Body of pancreas (tissue), 4 donors: Measurements from ENCODE around the gene DUXA. TPM values are rescaled to one million over a fixed set of nuclear protein-coding genes. Genes with fewer than 3 reads are reported as not detected.

Source experiments
- ATAC-seq: fragments of 150-250 bp; one replicate; pipeline ENCODE4 v1.9.1; 2016
- DNase-seq, 4 donors: peaks; one replicate each; pipeline ENCODE4 v3.0.0-alpha.2; 2019
- H3K27ac ChIP-seq, 4 donors: fragments of 200-600 bp; sonication (generic); 1 replicate in 3 of 4; 2 replicates in 1 of 4; pipeline versions ENCODE4 v1.5.1 to v1.6.1; 2016 to 2019; ENCODE audit warnings: mild to moderate bottlenecking in 1 of 4, mixed read lengths in 1 of 4, moderate library complexity in 1 of 4
- H3K27me3 ChIP-seq, 2 donors: fragments of 200-600 bp; sonication (generic); one replicate each; pipeline ENCODE4 v1.6.0; 2016; ENCODE audit warnings: mild to moderate bottlenecking in 1 of 2
- H3K36me3 ChIP-seq, 2 donors: fragments of 200-600 bp; sonication (generic); replicated peaks in 1 of 2; 2 replicates each; pipeline ENCODE4 v1.5.1; 2016; ENCODE audit warnings: low read depth in 2 of 2; ENCODE audit not compliant: insufficient read depth in 1 of 2
- H3K4me1 ChIP-seq: fragments of 200-600 bp; sonication (generic); one replicate; pipeline ENCODE4 v1.6.0; 2016
- H3K4me3 ChIP-seq, 2 donors: fragments of 200-600 bp; sonication (generic); 1 replicate in 1 of 2; 2 replicates in 1 of 2; pipeline ENCODE4 v1.5.1; 2016 to 2019
- H3K9me3 ChIP-seq, 3 donors: fragments of 200-600 bp; sonication (generic); 1 replicate in 2 of 3; 2 replicates in 1 of 3; pipeline ENCODE4 v1.5.1; 2016
- POLR2A ChIP-seq, 3 donors: fragments of 450-650 bp; IDR thresholded peaks; one replicate each; pipeline ENCODE4 v1.6.1; 2016; ENCODE audit warnings: antibody characterized with exemption in 3 of 3, mild to moderate bottlenecking in 2 of 3
- WGBS, 2 donors: methylation state at CpG; one replicate each; pipeline ENCODE4 v1.1.5; 2017; 5-methylcytosine and 5-hydroxymethylcytosine counted together
- intact Hi-C: fragments of 100-400 bp; cut with DNase I; formaldehyde crosslinking; loops from one replicate; pipeline ENCODE4 v1.15.1; 2023
- total RNA-seq, 2 donors: library from RNA; depleted of rRNA; stranded (reverse); fragments of >200 nt; gene quantifications; one replicate each; pipeline ENCODE4 v1.1.0, GENCODE V29; 2016
- TF ChIP-seq, protein P1 (sequence below), 7 experiments: fragments of 450-650 bp in 4 of 7; fragments of 200-600 bp in 3 of 7; sonication (generic) in 3 of 7; IDR thresholded peaks; one replicate each; pipeline ENCODE4 v1.5.1; 2016 to 2019; ENCODE audit warnings: antibody characterized with exemption in 7 of 7

Gene DUXA
- total RNA-seq, 2 donors from 2014 or later, result not detected

DNA sequence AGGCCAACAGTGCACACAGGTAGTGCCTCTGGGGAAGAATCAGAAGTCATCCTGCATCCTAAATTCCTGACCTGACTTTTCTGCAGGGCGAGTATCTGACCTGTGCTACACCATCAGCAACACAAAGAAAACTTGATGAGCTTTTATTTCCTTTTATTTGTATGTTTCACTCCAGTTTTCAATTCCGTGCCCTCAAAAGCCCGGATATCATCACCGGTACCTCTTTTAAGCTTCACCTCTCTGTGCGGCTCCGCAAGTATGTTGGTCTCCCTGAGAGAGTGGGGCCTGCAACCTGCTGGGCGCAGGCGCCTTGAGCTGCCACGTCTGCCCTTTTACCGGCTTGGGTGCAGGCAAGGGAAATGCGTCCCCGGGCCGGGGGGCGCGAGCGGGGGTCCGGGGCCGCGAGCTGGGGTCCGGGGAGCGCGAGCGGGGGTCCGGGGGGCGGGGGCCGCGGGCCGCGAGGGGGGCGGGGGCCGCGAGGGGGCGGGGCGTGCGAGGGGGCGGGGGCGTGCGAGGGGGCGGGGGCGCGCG is 4.3 kb upstream of the DUXA start:
- intact Hi-C loops, result no loop called here
- no peak for TF ChIP-seq POLR2A (IDR thresholded peaks at IDR 0.05)
- TF ChIP-seq, protein P1, sequence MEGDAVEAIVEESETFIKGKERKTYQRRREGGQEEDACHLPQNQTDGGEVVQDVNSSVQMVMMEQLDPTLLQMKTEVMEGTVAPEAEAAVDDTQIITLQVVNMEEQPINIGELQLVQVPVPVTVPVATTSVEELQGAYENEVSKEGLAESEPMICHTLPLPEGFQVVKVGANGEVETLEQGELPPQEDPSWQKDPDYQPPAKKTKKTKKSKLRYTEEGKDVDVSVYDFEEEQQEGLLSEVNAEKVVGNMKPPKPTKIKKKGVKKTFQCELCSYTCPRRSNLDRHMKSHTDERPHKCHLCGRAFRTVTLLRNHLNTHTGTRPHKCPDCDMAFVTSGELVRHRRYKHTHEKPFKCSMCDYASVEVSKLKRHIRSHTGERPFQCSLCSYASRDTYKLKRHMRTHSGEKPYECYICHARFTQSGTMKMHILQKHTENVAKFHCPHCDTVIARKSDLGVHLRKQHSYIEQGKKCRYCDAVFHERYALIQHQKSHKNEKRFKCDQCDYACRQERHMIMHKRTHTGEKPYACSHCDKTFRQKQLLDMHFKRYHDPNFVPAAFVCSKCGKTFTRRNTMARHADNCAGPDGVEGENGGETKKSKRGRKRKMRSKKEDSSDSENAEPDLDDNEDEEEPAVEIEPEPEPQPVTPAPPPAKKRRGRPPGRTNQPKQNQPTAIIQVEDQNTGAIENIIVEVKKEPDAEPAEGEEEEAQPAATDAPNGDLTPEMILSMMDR (IDR thresholded peaks at IDR 0.05), result no peak
- DNase-seq (peak; percentile 32 to 68 (median 47)), ATAC-seq (peak; percentile 82)
- Histone ChIP-seq H3K27me3 (no peaks in the 10 kb centered on the region), H3K36me3 (no peaks in the 10 kb centered on the region), H3K4me3 (no peak overlapping the region), H3K4me1 (peaks cover 4% of the 10 kb centered on the region), H3K9me3 (peaks cover 0 to 3% (median 0%) of the 10 kb centered on the region in 3 donors), H3K27ac (peak overlapping the region in 3 of 4 donors; percentile 26 to 79 (median 34))
- WGBS, 2 donors, result 3 to 6% methylated on average over 6 to 7 of the region's 42 CpGs

DNA sequence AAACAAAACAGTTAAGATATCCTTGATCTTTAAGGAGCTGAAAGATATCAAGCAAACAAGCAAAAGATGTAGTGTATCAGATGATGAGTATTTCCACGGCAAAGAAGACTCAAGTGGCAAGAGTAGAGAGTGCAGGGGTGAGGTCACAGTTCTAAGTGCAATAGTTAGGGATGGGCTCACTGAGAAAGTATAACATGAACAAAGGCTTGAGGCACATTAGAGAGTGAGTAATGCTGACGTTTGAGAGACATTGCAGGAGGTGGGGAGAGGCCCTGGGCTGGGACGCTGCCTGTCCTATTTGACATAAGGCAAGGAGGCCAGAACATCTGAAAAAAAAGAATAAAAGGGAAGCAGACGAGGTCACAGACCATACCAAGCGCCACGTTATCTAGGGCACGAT is 1.4 kb downstream of the DUXA start:
- no peak for TF ChIP-seq POLR2A (IDR thresholded peaks at IDR 0.05)
- TF ChIP-seq, protein P1 (IDR thresholded peaks at IDR 0.05), result no peak
- Histone ChIP-seq H3K4me3 (no peak overlapping the region), H3K4me1 (no peaks in the 10 kb centered on the region), H3K27me3 (no peaks in the 10 kb centered on the region), H3K27ac (no peak overlapping the region), H3K9me3 (peaks cover 0 to 3% (median 0%) of the 10 kb centered on the region in 3 donors), H3K36me3 (no peaks in the 10 kb centered on the region)
- WGBS, 2 donors, result 51 to 55% methylated on average over 7 of the region's 7 CpGs
- ATAC-seq (no peak), DNase-seq (no peak)
- intact Hi-C loops, result no loop called here

DNA sequence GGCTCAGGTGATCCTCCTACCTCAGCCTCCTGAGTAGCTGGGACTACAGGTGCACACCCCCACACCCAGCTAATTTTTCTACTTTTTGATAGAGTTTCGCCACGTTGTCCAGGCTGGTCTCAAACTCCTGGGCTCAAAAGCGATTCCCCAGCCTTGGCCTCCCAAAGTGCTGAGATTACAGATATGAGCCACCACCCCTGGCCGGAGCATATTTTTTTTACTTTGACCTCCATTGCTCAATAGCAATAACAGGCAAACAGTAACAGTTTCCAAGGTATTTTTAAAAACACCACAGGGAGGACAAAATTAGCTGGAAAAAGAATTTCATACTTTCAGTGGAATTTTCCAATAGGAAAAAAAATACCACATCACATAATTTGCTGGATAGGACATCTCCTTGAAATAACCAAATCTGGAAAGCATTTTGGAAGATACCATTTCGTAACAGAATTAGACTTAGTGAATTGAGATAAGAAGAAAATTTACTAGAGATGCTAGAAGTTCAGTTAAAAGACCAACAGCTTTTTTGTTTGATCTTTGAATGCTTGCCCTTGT is 5.2 kb downstream of the DUXA start:
- Histone ChIP-seq H3K4me1 (no peaks in the 10 kb centered on the region), H3K4me3 (no peak overlapping the region), H3K36me3 (no peaks in the 10 kb centered on the region), H3K27ac (no peak overlapping the region), H3K9me3 (no peaks in the 10 kb centered on the region), H3K27me3 (no peaks in the 10 kb centered on the region)
- intact Hi-C loops, result no loop called here
- ATAC-seq, result no peak
- no peak for TF ChIP-seq POLR2A (IDR thresholded peaks at IDR 0.05)
- TF ChIP-seq, protein P1 (IDR thresholded peaks at IDR 0.05), result no peak
- 60 to 63% methylated on average over 5 of the region's 5 CpGs for WGBS, 2 donors
- no peak for DNase-seq

DNA sequence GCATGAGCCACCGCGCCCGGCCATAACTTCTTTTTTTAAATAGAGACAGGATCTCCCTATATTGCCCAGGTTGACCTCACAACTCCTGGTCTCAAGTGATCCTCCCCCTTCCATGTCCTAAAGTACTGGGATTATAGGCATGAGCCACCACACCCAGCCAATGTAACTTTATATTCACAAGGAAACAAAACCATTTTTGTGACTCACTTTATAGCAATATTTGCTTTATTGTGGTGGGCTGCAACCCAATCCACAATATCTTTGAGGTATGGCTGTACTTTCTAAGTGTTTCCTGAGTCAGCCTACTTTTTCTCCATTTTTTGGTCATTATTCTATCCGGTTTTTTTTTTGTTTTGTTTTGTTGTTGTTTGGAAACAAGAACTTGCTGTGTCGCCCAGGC is 14.4 kb downstream of the DUXA start:
- WGBS, 2 donors, result 67 to 69% methylated on average over 5 of the region's 5 CpGs
- Histone ChIP-seq H3K36me3 (no peaks in the 10 kb centered on the region), H3K4me1 (no peaks in the 10 kb centered on the region), H3K9me3 (no peaks in the 10 kb centered on the region), H3K27me3 (no peaks in the 10 kb centered on the region), H3K4me3 (no peak overlapping the region), H3K27ac (no peak overlapping the region)
- ATAC-seq (no peak), DNase-seq (no peak)
- TF ChIP-seq, protein P1 (IDR thresholded peaks at IDR 0.05), result no peak
- no peak for TF ChIP-seq POLR2A (IDR thresholded peaks at IDR 0.05)
- intact Hi-C loops, result no loop called here

DNA sequence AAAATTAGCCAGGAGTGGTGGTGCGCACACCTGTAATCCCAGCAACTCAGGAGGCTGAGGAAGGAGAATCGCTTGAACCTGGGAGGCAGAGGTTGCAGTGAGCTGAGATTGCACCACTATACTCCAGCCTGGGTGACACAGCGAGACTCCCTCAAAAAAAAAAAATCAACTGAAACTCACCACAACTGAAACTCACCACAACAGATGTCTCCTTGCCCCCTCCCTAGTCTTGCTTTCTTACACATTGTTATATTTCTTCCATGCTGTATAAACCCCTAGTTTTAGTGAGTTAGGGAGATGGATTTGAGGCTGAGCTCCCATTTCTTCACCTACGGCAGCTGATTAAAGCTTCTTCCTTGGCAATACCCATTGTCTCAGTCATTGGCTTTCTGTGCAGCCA is 25.6 kb downstream of the DUXA start:
- Histone ChIP-seq H3K4me3 (no peak overlapping the region), H3K4me1 (no peaks in the 10 kb centered on the region), H3K36me3 (no peaks in the 10 kb centered on the region), H3K9me3 (no peaks in the 10 kb centered on the region), H3K27ac (no peak overlapping the region), H3K27me3 (no peaks in the 10 kb centered on the region)
- intact Hi-C loops, result no loop called here
- ATAC-seq (no peak), DNase-seq (no peak)
- TF ChIP-seq, protein P1 (IDR thresholded peaks at IDR 0.05), result no peak
- TF ChIP-seq POLR2A (IDR thresholded peaks at IDR 0.05), result no peak
- WGBS, 2 donors, result 71 to 92% methylated on average over 4 of the region's 4 CpGs
